H1 (cell line): ENCODE measurements around the gene FMO5. TPM values are rescaled to one million over a fixed set of nuclear protein-coding genes. Genes with fewer than 3 reads are reported as not detected.

ENCODE experiments used
- CTCF ChIA-PET: fragments of 300-600 bp; sonication (Branson Sonifier 250); formaldehyde crosslinking; loops from one replicate; lab custom pipeline; 2021; ENCODE audit not compliant: partially characterized antibody; lab: Charles Lee
- POLR2A ChIA-PET: fragments of 300-600 bp; sonication (Branson Sonifier 250); formaldehyde crosslinking; loops from one replicate; lab custom pipeline; 2021; ENCODE audit warnings: inconsistent platforms; ENCODE audit not compliant: partially characterized antibody; lab: Charles Lee
- DNase-seq, 2 experiments: peaks; one replicate each; pipeline versions ENCODE4 v3.0.0 to v3.0.0-alpha.2; 2010 to 2022; ENCODE audit warnings: low spot score in 2 of 2, low read depth in 1 of 2, mixed read lengths in 1 of 2
- FAIRE-seq: peaks from 2 replicates; lab custom pipeline; 2011; peaks lifted over from hg19 to GRCh38; lab: Jason Lieb, UNC
- H2AFZ ChIP-seq: 2 replicates; pipeline ENCODE4 v1.8.1; 2012; ENCODE audit warnings: low read length, inconsistent platforms
- H2AK5ac ChIP-seq: 2 replicates; pipeline ENCODE4 v1.6.1; 2013; ENCODE audit warnings: low read depth, low read length
- H2BK120ac ChIP-seq: replicated peaks from 2 replicates; pipeline ENCODE3; 2013; ENCODE audit warnings: low read depth, low read length, inconsistent platforms
- H2BK12ac ChIP-seq: 2 replicates; pipeline ENCODE4 v1.6.1; 2013; ENCODE audit warnings: low read depth, low read length
- H2BK15ac ChIP-seq: 2 replicates; pipeline ENCODE4 v1.6.1; 2013; ENCODE audit warnings: low read length
- H2BK20ac ChIP-seq: 2 replicates; pipeline ENCODE4 v1.6.1; 2013; ENCODE audit warnings: low read length
- H2BK5ac ChIP-seq: 2 replicates; pipeline ENCODE4 v1.6.1; 2013; ENCODE audit warnings: low read depth, low read length
- H3K14ac ChIP-seq: 2 replicates; pipeline ENCODE4 v1.6.1; 2013; ENCODE audit warnings: inconsistent platforms; ENCODE audit not compliant: insufficient read length
- H3K18ac ChIP-seq: 2 replicates; pipeline ENCODE4 v1.6.1; 2013; ENCODE audit warnings: low read length; ENCODE audit errors: extremely low read depth
- H3K23ac ChIP-seq: 2 replicates; pipeline ENCODE4 v1.6.1; 2013; ENCODE audit warnings: inconsistent platforms; ENCODE audit not compliant: insufficient read length
- H3K23me2 ChIP-seq: 2 replicates; pipeline ENCODE4 v1.6.1; 2013; ENCODE audit warnings: low read depth, low read length
- H3K27ac ChIP-seq: 2 replicates; pipeline ENCODE4 v1.6.1; 2011; ENCODE audit warnings: low read depth, low read length, inconsistent platforms
- H3K27me3 ChIP-seq, 4 experiments: replicated peaks in 1 of 4; 1 replicate in 1 of 4; 2 replicates in 3 of 4; pipeline versions ENCODE4 v1.6.1 to v1.8.1; 2011 to 2013; ENCODE audit warnings: low read length in 3 of 4, mild to moderate bottlenecking in 3 of 4, inconsistent platforms in 2 of 4, mixed read lengths in 2 of 4, moderate library complexity in 1 of 4; ENCODE audit not compliant: control insufficient read depth in 3 of 4, insufficient read depth in 3 of 4; ENCODE audit errors: extremely low read depth in 1 of 4
- H3K36me3 ChIP-seq, 4 experiments: 2 replicates each; pipeline versions ENCODE4 v1.6.1 to v1.8.1; 2011 to 2013; ENCODE audit warnings: mild to moderate bottlenecking in 4 of 4, low read length in 3 of 4, moderate library complexity in 2 of 4, control low read depth in 1 of 4, inconsistent platforms in 1 of 4; ENCODE audit not compliant: insufficient read depth in 4 of 4, control insufficient read depth in 2 of 4
- H3K4ac ChIP-seq: replicated peaks from 2 replicates; pipeline ENCODE3; 2013; ENCODE audit warnings: low read length, low read depth, mixed read lengths, inconsistent platforms; ENCODE audit not compliant: insufficient read length
- H3K4me1 ChIP-seq, 4 experiments: replicated peaks in 1 of 4; 1 replicate in 1 of 4; 2 replicates in 3 of 4; pipeline versions ENCODE4 v1.6.1 to v1.8.1; 2011 to 2013; ENCODE audit warnings: low read length in 3 of 4, inconsistent platforms in 2 of 4, mixed read lengths in 1 of 4; ENCODE audit not compliant: insufficient read depth in 4 of 4, control insufficient read depth in 3 of 4
- H3K4me2 ChIP-seq, 2 experiments: 2 replicates each; pipeline versions ENCODE4 v1.6.1 to v1.8.1; 2011 to 2013; ENCODE audit warnings: low read depth in 2 of 2, low read length in 2 of 2, control low read depth in 1 of 2, inconsistent platforms in 1 of 2, mild to moderate bottlenecking in 1 of 2; ENCODE audit not compliant: insufficient read depth in 1 of 2
- H3K4me3 ChIP-seq, 4 experiments: fragments of 200-600, 300-600 bp in 1 of 4; sonication (generic), shearing (Covaris generic), sonication (Bioruptor Twin) in 1 of 4; 2 replicates each; pipeline versions ENCODE4 v1.5.1 to v1.8.1; 2011 to 2016; ENCODE audit warnings: low read length in 4 of 4, low read depth in 3 of 4, control low read depth in 2 of 4, inconsistent platforms in 2 of 4, mild to moderate bottlenecking in 2 of 4, mixed read lengths in 1 of 4, moderate library complexity in 1 of 4; ENCODE audit not compliant: insufficient read depth in 2 of 4; ENCODE audit errors: extremely low read depth in 1 of 4
- H3K56ac ChIP-seq: replicated peaks from 2 replicates; pipeline ENCODE3; 2013; ENCODE audit warnings: low read depth, mild to moderate bottlenecking, mixed read lengths, low read length, inconsistent platforms; ENCODE audit not compliant: insufficient read length
- H3K79me1 ChIP-seq: 2 replicates; pipeline ENCODE4 v1.6.1; 2013; ENCODE audit warnings: low read depth, low read length, control low read depth
- H3K79me2 ChIP-seq, 2 experiments: 2 replicates each; pipeline versions ENCODE4 v1.6.1 to v1.8.1; 2012 to 2013; ENCODE audit warnings: low read length in 2 of 2, mild to moderate bottlenecking in 2 of 2, inconsistent platforms in 1 of 2; ENCODE audit not compliant: insufficient read depth in 2 of 2, control insufficient read depth in 1 of 2
- H3K9ac ChIP-seq, 4 experiments: replicated peaks in 1 of 4; 1 replicate in 1 of 4; 2 replicates in 3 of 4; pipeline versions ENCODE4 v1.6.1 to v1.8.1; 2011 to 2013; ENCODE audit warnings: low read depth in 3 of 4, low read length in 3 of 4, control low read depth in 2 of 4, mild to moderate bottlenecking in 2 of 4, moderate library complexity in 2 of 4, inconsistent platforms in 1 of 4; ENCODE audit errors: extremely low read depth in 1 of 4
- H3K9me3 ChIP-seq, 2 experiments: 2 replicates each; pipeline versions ENCODE4 v1.6.1 to v1.8.1; 2012 to 2013; ENCODE audit warnings: mild to moderate bottlenecking in 2 of 2, moderate library complexity in 2 of 2, control low read depth in 1 of 2, inconsistent platforms in 1 of 2, low read depth in 1 of 2, low read length in 1 of 2, mixed read lengths in 1 of 2; ENCODE audit not compliant: insufficient read depth in 2 of 2
- H4K20me1 ChIP-seq, 2 experiments: replicated peaks in 1 of 2; 2 replicates each; pipeline versions ENCODE3 to v1.8.1; 2011 to 2013; ENCODE audit warnings: inconsistent platforms in 2 of 2, low read length in 2 of 2, mild to moderate bottlenecking in 1 of 2; ENCODE audit not compliant: insufficient read depth in 2 of 2, control insufficient read depth in 1 of 2
- H4K5ac ChIP-seq: 2 replicates; pipeline ENCODE4 v1.6.1; 2013; ENCODE audit warnings: low read length, low read depth, mixed read lengths, inconsistent platforms; ENCODE audit not compliant: insufficient read length
- H4K8ac ChIP-seq: 2 replicates; pipeline ENCODE4 v1.8.0; 2013; ENCODE audit warnings: mild to moderate bottlenecking, moderate library complexity, low read length, inconsistent platforms; ENCODE audit not compliant: insufficient read depth; ENCODE audit errors: extremely low read depth
- H4K91ac ChIP-seq: replicated peaks from 2 replicates; pipeline ENCODE3; 2013; ENCODE audit warnings: low read length, mixed read lengths, inconsistent platforms; ENCODE audit not compliant: insufficient read length
- KDM5A ChIP-seq: fragments of 200-600 bp; IDR thresholded peaks from 2 replicates; pipeline ENCODE4 v1.7.1; 2012; ENCODE audit warnings: mild to moderate bottlenecking, low read length, inconsistent platforms, mixed read lengths
- POLR2A ChIP-seq, 2 experiments: IDR thresholded peaks; 1 replicate in 1 of 2; 2 replicates in 1 of 2; pipeline ENCODE4 v1.6.1; 2011; ENCODE audit warnings: low read depth in 2 of 2, low read length in 2 of 2, mild to moderate bottlenecking in 2 of 2; ENCODE audit errors: control extremely low read depth in 1 of 2
- WGBS, 2 experiments: shearing (Covaris generic) in 1 of 2; methylation state at CpG; one replicate each; pipeline versions ENCODE4 v1.1.6 to v1.1.7; 2013 to 2015; ENCODE audit warnings: low lambda C conversion rate in 2 of 2, mixed read lengths in 2 of 2, inconsistent platforms in 1 of 2, low coverage in 1 of 2, missing lambda C conversion rate in 1 of 2; ENCODE audit not compliant: insufficient replicate concordance in 2 of 2, insufficient coverage in 1 of 2, insufficient read length in 1 of 2; ENCODE audit errors: extremely low coverage in 1 of 2, missing lambda C conversion rate in 1 of 2; 5-methylcytosine and 5-hydroxymethylcytosine counted together
- polyA plus RNA-seq, 7 experiments: library from polyadenylated mRNA; depleted of rRNA in 3 of 7; stranded (reverse) in 5 of 7; unstranded in 2 of 7; fragments of >200 nt in 5 of 7; fragments of 200-250 nt in 2 of 7; gene quantifications; 1 replicate in 5 of 7; 2 replicates in 1 of 7; 4 replicates in 1 of 7; pipeline versions ENCODE4 v1.2.1 to v1.2.3, GENCODE V29; 2011 to 2013; ENCODE audit warnings: missing spikeins in 2 of 7, mixed read lengths in 2 of 7
- total RNA-seq: library from RNA; stranded (reverse); fragmentation: NEBNext Ultra II Directional; extraction: Animal tissue kit (Norgen Biotek cat#: 25700); gene quantifications from 2 replicates; pipeline ENCODE4 v1.2.1, GENCODE V29; 2021

FMO5 gene
- total and polyA plus RNA-seq, 2 of the 8 experiments (the other 6 are each of a cell fraction or from before 2014, with no cell fraction given): 0.27 to 0.34 TPM

DNA sequence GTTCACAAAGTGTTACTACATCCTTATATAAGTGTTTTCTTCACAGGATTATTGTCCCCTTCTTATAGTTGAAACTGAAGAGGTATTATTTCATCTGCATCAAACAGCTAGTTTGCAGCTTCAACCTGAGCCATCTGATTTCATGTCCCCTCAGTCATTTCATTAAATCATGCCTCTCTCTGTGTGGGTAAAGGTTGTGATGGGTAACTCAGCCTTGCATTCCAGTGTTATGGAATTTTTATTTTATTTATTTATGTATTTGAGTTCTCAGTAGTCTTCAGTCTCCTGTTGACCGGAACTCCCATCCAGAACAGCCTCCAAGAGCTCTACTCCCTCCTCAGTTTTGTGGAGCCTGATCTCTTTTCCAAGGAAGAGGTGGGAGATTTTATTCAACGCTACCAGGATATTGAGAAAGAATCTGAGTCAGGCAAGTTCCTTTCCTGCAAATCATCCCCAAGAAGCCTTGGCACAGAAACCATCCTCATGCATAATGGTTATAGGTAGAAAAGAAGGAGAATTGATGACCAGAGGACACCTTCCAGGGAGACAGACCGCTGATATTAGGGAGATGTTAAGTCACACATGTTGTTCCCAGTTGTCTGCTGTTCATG lies 39.1 kb upstream of the FMO5 start:
- no peak overlapping the region for H3K18ac ChIP-seq
- POLR2A ChIA-PET: no interaction called here
- no peak overlapping the region for H3K27ac ChIP-seq
- CTCF ChIA-PET: interaction anchor here (1.0 kb wide), 1 partner anchor 9 kb away, joined by 4 read pairs; no protein-coding TSS in a partner anchor
- H2BK20ac ChIP-seq: no peak overlapping the region
- H4K20me1 ChIP-seq: no peaks in the 10 kb centered on the region
- no peak overlapping the region for H3K23ac ChIP-seq
- no peak overlapping the region for H3K4me2 ChIP-seq
- H3K14ac ChIP-seq: no peak overlapping the region
- no peaks in the 10 kb centered on the region; the same call in 1 of the 2 replicates for H3K23me2 ChIP-seq
- no peak overlapping the region for H2BK120ac ChIP-seq
- no peak overlapping the region for H3K4ac ChIP-seq
- no peaks in the 10 kb centered on the region for H3K9me3 ChIP-seq
- no peak for DNase-seq
- peaks cover 7 to 56% (median 28%) of the 10 kb centered on the region in 4 experiments for H3K36me3 ChIP-seq
- no peaks in the 10 kb centered on the region for H3K79me1 ChIP-seq
- no peak overlapping the region for H2AK5ac ChIP-seq
- no peak overlapping the region for H2BK15ac ChIP-seq
- no peak overlapping the region for H3K4me3 ChIP-seq
- no peak overlapping the region for H4K91ac ChIP-seq
- no peak overlapping the region for H2AFZ ChIP-seq
- no peak overlapping the region for H2BK12ac ChIP-seq
- no peak overlapping the region for H4K8ac ChIP-seq
- WGBS, 2 experiments: 81% methylated on average over 3 of the region's 3 CpGs; no CpG with 5 or more reads in 1 of the 2 experiments
- H3K79me2 ChIP-seq: no peaks in the 10 kb centered on the region
- H3K9ac ChIP-seq: no peak overlapping the region
- H3K27me3 ChIP-seq: no peaks in the 10 kb centered on the region
- H3K56ac ChIP-seq: no peak overlapping the region
- no peak overlapping the region for H4K5ac ChIP-seq
- no peaks in the 10 kb centered on the region for H3K4me1 ChIP-seq
- no peak overlapping the region for H2BK5ac ChIP-seq
- FAIRE-seq: no peak
- no peak for TF ChIP-seq POLR2A (IDR thresholded peaks at IDR 0.05; ENCODE audit: control extremely low read depth in 1 of 2, low read depth in 2 of 2, low read length in 2 of 2)
- TF ChIP-seq KDM5A: no peak
